Spleen (tissue), 13 donors: ENCODE results near the gene BPGM. TPM values are rescaled to one million over a fixed set of nuclear protein-coding genes. Genes with fewer than 3 reads are reported as not detected.
A peak's percentile ranks its signal among the peaks of the same experiment; 100 is the strongest.

Source experiments
- DNase-seq: peaks from one replicate; pipeline ENCODE4 v3.0.0-alpha.2; 2020
- H3K27ac ChIP-seq, 8 donors: fragments of 200-600 bp; sonication (generic) in 7 of 8; 1 replicate in 4 of 8; 2 replicates in 4 of 8; pipeline versions ENCODE4 v1.5.0 to v1.8.0; 2016 to 2021; ENCODE audit warnings: inconsistent platforms in 4 of 8, mild to moderate bottlenecking in 4 of 8, moderate library complexity in 1 of 8
- H3K27me3 ChIP-seq, 7 donors: fragments of 200-600 bp; sonication (generic) in 6 of 7; replicated peaks in 1 of 7; 1 replicate in 4 of 7; 2 replicates in 3 of 7; pipeline versions ENCODE4 v1.5.0 to v1.8.0; 2016 to 2021; ENCODE audit warnings: inconsistent platforms in 3 of 7, mild to moderate bottlenecking in 1 of 7
- H3K36me3 ChIP-seq, 6 donors: fragments of 200-600 bp; sonication (generic) in 5 of 6; 1 replicate in 4 of 6; 2 replicates in 2 of 6; pipeline versions ENCODE4 v1.5.0 to v1.8.0; 2016 to 2021; ENCODE audit warnings: inconsistent platforms in 2 of 6
- H3K4me1 ChIP-seq, 6 donors: fragments of 200-600 bp; sonication (generic) in 5 of 6; 1 replicate in 3 of 6; 2 replicates in 3 of 6; pipeline versions ENCODE4 v1.5.0 to v1.8.0; 2016 to 2021; ENCODE audit warnings: inconsistent platforms in 3 of 6
- H3K4me3 ChIP-seq, 8 donors: fragments of 200-600 bp; sonication (generic) in 7 of 8; 1 replicate in 4 of 8; 2 replicates in 4 of 8; pipeline versions ENCODE4 v1.5.0 to v1.8.0; 2016 to 2021; ENCODE audit warnings: inconsistent platforms in 4 of 8, mild to moderate bottlenecking in 4 of 8, moderate library complexity in 2 of 8
- H3K9me3 ChIP-seq, 8 donors: fragments of 200-600 bp; sonication (generic) in 7 of 8; 1 replicate in 4 of 8; 2 replicates in 4 of 8; pipeline versions ENCODE4 v1.5.0 to v1.8.0; 2016 to 2021; ENCODE audit warnings: inconsistent platforms in 4 of 8
- POLR2A ChIP-seq, 3 donors: fragments of 450-650 bp; IDR thresholded peaks; one replicate each; pipeline ENCODE4 v1.5.1; 2017; ENCODE audit warnings: antibody characterized with exemption in 3 of 3, mild to moderate bottlenecking in 1 of 3
- POLR2AphosphoS5 ChIP-seq, 3 donors: sonication (generic); formaldehyde crosslinking; IDR thresholded peaks; one replicate each; pipeline ENCODE4 v1.5.1; 2017; ENCODE audit warnings: antibody characterized with exemption in 3 of 3
- WGBS, 5 donors: extraction: QIAGEN DNeasy Blood & Tissue Kit in 3 of 5; methylation state at CpG; one replicate each; pipeline versions ENCODE4 v1.1.5 to v1.1.7; 2013 to 2018; 5-methylcytosine and 5-hydroxymethylcytosine counted together
- intact Hi-C: fragments of 100-400 bp; cut with DNase I; formaldehyde crosslinking; loops from one replicate; pipeline ENCODE4 v1.15.0; 2023; ENCODE audit warnings: low total_unique reads
- long read RNA-seq, 2 donors: transcript quantifications; one replicate each; lab custom pipeline, GENCODE V29; 2026
- polyA plus RNA-seq, 3 donors: library from polyadenylated mRNA; stranded (reverse); fragments of 200-250 nt; gene quantifications; one replicate each; pipeline ENCODE4 v1.2.1, GENCODE V29; 2013
- total RNA-seq, 7 donors: library from RNA; depleted of rRNA in 3 of 7; stranded (reverse); fragments of >200 nt in 3 of 7; fragmentation: NEBNext Ultra II Directional in 4 of 7; extraction: Animal tissue kit (Norgen Biotek cat#: 25700) in 4 of 7; gene quantifications; one replicate each; pipeline versions ENCODE4 v1.1.0 to v1.2.1, GENCODE V29; 2016 to 2021
- TF ChIP-seq, protein P1 (sequence below), 11 experiments: fragments of 200-600 bp in 7 of 11; fragments of 450-650 bp in 4 of 11; sonication (generic) in 4 of 11; IDR thresholded peaks in 8 of 11; conservative IDR thresholded peaks in 3 of 11; 1 replicate in 7 of 11; 2 replicates in 4 of 11; pipeline versions ENCODE4 v1.4.0 to v1.8.0; 2016 to 2021; ENCODE audit warnings: antibody characterized with exemption in 11 of 11, inconsistent platforms in 4 of 11, mild to moderate bottlenecking in 1 of 11
- donor health status: healthy with polysubstance abuse.
- donor health status: DM: no; HTN: no; CAD: no; lungs with moderate emphysema.
- donor health status: DM: no; HTN: no; CAD: no.
- donor health status: Bipolar disorder and iron deficiency.
- donor health status: healthy.
- donor health status: DM: no; HTN: no; CAD: no.
- donor health status: DM: yes; HTN: yes; CAD: no.

BPGM gene
- total RNA-seq (10 to 100 TPM; 12.0 to 64.4 (median 21.4) TPM), polyA plus RNA-seq (10 to 100 TPM; 10.6 to 15.2 (median 11.5) TPM)
- long read RNA-seq, donor 1, transcript BPGM-201 (3 exons, 1,753 nt): major isoform, 120 of 224 reads
- long read RNA-seq, donor 1, partial matches to known transcripts: 86 of 224 reads
- long read RNA-seq, donor 1, other reads (novel, unspliced or antisense): 13 of 224 reads
- long read RNA-seq, donor 2, transcript BPGM-202 (4 exons, 2,051 nt): minor isoform, 5 of 185 reads
- long read RNA-seq, donor 2, transcript BPGM-201 (3 exons, 1,753 nt): major isoform, 79 of 185 reads
- long read RNA-seq, donor 2, partial matches to known transcripts: 90 of 185 reads
- long read RNA-seq, donor 2, other reads (novel, unspliced or antisense): 6 of 185 reads

DNA sequence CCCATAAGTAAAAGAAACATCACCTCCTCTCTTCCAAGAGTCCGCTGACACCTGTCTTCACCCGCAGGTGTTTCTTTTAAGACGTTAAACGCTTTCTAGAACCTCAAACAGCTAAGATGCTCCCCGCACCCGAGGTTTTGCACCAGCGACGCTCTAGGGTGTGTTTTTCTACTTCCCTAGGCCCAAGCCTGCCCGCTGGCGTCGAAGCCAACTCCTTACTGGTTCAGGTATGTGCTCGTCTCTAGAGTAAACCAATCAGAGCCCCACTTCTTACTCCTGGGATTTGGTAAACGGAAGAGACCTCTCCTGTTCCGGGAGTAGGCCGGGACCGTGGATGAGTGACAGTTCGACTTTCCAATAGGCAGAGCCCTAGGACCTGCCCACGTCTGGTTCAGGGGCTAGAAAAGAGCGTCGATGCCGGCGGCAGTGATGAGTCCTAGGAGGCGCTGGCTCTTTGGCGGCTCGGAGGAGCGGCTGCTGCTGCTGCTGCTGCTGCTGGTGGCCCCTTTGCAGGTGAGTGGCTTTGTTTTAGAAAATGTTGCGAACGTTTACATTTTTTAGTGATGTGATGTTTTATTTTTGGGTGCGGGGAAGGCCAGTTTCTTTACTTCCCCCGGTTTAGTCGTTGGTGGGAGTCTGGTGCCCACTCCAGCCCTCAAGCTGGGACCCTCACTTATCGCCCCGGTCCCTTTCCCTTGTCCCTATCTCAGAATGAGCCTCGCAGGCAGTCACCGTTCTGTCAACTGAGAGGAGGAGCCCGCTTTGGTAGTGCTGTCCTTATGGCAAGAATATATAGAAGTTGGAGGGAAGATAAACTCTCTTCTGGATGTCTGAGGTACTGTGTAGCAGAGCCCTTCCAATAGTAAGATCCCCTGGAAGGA is at the start of gene BPGM:
BPGM (plus strand) TSS at position 429 of the 881 bp plus-strand sequence. CDS start 14,655 bp downstream, outside the sequence.
- Histone ChIP-seq H3K4me1 (peaks cover 18 to 63% (median 37%) of the 10 kb centered on the region in 6 donors), H3K4me3 (peak within 1 kb of the TSS; percentile 54 to 76 (median 66)), H3K27me3 (no peaks in the 10 kb centered on the region), H3K36me3 (no peaks in the 10 kb centered on the region), H3K9me3 (peaks cover 0 to 5% (median 0%) of the 10 kb centered on the region in 8 donors), H3K27ac (peak within 1 kb of the TSS; percentile 78 to 93 (median 91))
- WGBS, 5 donors: 0% methylated on average over 36 of the region's 36 CpGs
- TF ChIP-seq, protein P1, sequence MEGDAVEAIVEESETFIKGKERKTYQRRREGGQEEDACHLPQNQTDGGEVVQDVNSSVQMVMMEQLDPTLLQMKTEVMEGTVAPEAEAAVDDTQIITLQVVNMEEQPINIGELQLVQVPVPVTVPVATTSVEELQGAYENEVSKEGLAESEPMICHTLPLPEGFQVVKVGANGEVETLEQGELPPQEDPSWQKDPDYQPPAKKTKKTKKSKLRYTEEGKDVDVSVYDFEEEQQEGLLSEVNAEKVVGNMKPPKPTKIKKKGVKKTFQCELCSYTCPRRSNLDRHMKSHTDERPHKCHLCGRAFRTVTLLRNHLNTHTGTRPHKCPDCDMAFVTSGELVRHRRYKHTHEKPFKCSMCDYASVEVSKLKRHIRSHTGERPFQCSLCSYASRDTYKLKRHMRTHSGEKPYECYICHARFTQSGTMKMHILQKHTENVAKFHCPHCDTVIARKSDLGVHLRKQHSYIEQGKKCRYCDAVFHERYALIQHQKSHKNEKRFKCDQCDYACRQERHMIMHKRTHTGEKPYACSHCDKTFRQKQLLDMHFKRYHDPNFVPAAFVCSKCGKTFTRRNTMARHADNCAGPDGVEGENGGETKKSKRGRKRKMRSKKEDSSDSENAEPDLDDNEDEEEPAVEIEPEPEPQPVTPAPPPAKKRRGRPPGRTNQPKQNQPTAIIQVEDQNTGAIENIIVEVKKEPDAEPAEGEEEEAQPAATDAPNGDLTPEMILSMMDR (IDR thresholded peaks at IDR 0.05 in 8 of 11, conservative IDR thresholded peaks at IDR 0.05 in 3 of 11): peak in 5 of 11 experiments; percentile 25 to 55 (median 28)
- TF ChIP-seq POLR2A (IDR thresholded peaks at IDR 0.05): peak; percentile 95 to 99 (median 96)
- TF ChIP-seq POLR2AphosphoS5 (IDR thresholded peaks at IDR 0.05): peak; percentile 98 to 100 (median 99)
- DNase-seq: peak; percentile 97
- intact Hi-C loops: no loop called here

DNA sequence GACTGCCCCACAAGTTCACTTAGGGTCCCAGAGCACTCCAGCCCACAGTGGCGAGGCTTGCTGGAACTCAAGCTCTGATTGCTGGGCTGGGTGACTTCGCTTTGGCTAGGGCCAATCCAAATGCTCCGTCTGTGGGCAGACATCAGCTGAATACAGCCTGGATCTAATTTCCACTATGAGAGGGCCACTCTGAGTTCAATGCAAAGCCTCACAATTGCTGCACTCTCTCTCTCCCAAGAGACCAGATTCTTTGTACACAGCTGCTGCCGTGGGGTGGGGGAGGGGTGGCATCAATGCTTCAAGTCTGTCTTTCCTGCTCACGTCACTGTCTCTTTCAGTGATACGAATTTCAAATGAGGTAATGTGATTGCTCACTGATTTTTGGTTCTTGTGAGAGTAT is 47.3 kb upstream of the BPGM start:
- no peak for DNase-seq
- no peaks in the 10 kb centered on the region for H3K36me3 ChIP-seq
- H3K4me3 ChIP-seq: no peak overlapping the region
- peaks cover 0 to 15% (median 0%) of the 10 kb centered on the region in 7 donors for H3K27me3 ChIP-seq
- intact Hi-C loops: no loop called here
- no peak overlapping the region for H3K27ac ChIP-seq
- 79 to 87% (median 81%) methylated on average over 6 of the region's 6 CpGs for WGBS, 5 donors
- H3K9me3 ChIP-seq: peaks cover 0 to 4% (median 0%) of the 10 kb centered on the region in 8 donors
- TF ChIP-seq, protein P1 (IDR thresholded peaks at IDR 0.05 in 8 of 11, conservative IDR thresholded peaks at IDR 0.05 in 3 of 11): no peak
- TF ChIP-seq POLR2A (IDR thresholded peaks at IDR 0.05) (no peak), POLR2AphosphoS5 (IDR thresholded peaks at IDR 0.05) (no peak)
- peaks cover 0 to 23% (median 3%) of the 10 kb centered on the region in 6 donors for H3K4me1 ChIP-seq

GRCh38 chr7:134601459-134601858 is 45.2 kb upstream of the BPGM start:
- TF ChIP-seq POLR2A (IDR thresholded peaks at IDR 0.05) (no peak), POLR2AphosphoS5 (IDR thresholded peaks at IDR 0.05) (no peak)
- TF ChIP-seq, protein P1 (IDR thresholded peaks at IDR 0.05 in 8 of 11, conservative IDR thresholded peaks at IDR 0.05 in 3 of 11): no peak
- no peak overlapping the region for H3K4me3 ChIP-seq
- H3K36me3 ChIP-seq: no peaks in the 10 kb centered on the region
- intact Hi-C loops: loop anchor here (10.0 kb wide), 1 partner anchor 87 kb away; no protein-coding TSS in a partner anchor
- H3K27me3 ChIP-seq: peaks cover 0 to 23% (median 0%) of the 10 kb centered on the region in 7 donors
- 54 to 79% (median 56%) methylated on average over 4 of the region's 4 CpGs for WGBS, 5 donors
- no peak overlapping the region for H3K27ac ChIP-seq
- H3K4me1 ChIP-seq: peaks cover 0 to 25% (median 6%) of the 10 kb centered on the region in 6 donors
- peaks cover 0 to 4% (median 0%) of the 10 kb centered on the region in 8 donors for H3K9me3 ChIP-seq
- DNase-seq: no peak
